GM19395 (cell line): ENCODE measurements around the gene CKB.
"Not testable (repeated sequence)": the region's sequence is repeated elsewhere in the genome, so short reads cannot be mapped to it uniquely, and the experiment has no call there.

Experiments
- ATAC-seq: cut with Tn5 transposase; IDR thresholded peaks from one replicate; pipeline ENCODE4 v1.9.1; 2021; ENCODE audit warnings: mild to moderate bottlenecking, moderate library complexity; ENCODE audit not compliant: unreplicated experiment

Gene CKB

DNA sequence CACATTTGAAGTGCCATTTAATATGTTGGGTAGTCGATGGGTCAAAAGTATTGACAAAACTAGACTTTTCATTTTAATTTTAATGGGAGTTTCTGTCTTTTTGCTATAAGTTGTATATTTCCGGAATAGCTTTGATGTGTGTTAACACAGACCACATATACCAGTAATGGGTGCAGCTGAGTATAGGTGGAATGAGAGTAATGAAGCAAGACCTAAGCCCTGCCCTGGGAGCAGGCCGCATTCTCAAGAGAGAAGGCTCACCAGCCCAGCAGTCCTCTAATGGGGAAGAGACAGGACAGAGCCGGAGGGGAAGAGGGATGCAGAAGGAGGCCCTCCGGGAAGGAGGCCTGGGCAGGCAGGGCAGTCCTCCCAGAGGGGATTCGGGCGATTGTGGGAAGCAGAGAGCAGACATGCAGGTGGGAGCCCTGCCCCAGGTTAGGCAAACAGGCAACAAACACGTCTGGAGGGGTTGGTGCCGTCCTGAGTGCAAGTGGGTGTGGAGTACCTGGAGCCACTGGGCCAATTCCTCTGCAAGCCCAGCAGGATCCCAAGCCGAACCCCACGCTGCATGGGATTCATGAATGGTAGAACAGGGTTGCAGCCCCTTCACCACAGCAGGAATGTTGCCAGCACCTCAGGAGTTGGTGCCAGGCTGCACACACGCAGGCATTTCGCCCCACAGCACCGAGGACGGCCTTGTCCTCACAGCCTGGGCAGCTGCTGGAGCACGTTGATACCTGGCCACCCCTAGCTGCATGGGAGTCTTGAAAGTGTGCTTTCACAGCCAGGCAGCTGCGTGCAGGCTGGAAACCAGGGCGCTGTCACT is 7.8 kb downstream of the CKB start:
- ATAC-seq = no peak

DNA sequence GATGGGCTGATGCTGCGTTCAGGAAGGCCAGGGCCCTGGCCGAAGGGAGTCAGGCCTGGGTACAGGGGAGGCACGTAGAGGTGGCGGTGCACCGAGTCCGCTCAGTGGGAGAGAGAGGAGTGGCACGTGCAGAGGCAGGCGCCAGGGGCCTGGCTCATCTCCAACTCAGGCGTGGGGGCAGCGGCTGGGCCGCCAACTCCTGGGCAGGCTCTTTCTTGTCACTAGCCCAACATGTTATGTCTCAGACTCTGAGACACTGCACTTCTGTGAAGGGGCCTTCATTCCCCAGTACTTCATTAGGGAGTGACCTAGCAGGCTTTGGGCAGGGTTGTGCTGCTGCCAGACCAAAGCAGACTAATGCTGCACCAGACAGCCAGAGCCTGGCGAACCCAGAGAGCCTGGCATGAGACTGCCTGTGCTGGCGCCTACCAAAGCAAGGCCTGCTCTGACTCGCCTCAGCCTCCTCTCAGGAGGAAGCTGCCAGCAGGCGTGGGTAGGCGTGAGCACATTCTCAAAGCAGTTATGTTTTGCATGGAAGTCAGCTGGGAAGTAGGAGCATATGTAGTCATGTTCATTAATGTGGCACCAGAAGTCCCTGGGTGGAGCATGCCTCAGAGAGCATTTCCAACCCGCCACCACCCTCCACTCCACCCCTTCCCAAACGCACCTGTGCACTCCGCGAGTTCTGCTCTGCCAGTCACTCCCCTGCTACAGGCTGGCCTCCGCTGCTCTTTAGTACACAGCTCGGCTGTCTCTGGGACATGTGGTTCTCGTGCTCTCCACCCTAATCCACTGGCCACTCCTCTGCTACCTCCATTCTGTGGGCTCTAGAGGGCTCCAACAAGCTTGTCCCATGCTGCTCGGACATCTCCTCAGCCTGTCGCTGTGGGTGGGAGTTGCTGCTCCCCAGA is 9.7 kb downstream of the CKB start:
- ATAC-seq = no peak

DNA sequence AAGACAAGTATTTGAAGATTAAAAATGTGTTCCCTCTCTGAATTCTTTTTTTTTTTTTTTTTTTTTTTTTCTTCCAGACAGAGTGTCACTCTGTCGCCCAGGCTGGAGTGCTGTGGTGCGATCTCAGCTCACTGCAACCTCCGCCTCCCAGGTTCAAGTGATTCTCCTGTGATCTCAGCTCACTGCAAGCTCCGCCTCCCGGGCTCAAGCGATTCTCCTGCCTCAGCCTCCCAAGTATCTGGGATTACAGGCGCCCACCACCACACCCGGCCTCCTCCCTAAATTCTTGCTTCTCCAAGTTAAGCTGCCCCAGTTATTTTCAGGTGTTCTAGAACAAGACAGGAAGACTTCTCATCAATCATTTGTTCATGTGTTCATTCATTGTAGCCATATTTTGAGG is 10.4 kb downstream of the CKB start:
- not testable (repeated sequence) for ATAC-seq

DNA sequence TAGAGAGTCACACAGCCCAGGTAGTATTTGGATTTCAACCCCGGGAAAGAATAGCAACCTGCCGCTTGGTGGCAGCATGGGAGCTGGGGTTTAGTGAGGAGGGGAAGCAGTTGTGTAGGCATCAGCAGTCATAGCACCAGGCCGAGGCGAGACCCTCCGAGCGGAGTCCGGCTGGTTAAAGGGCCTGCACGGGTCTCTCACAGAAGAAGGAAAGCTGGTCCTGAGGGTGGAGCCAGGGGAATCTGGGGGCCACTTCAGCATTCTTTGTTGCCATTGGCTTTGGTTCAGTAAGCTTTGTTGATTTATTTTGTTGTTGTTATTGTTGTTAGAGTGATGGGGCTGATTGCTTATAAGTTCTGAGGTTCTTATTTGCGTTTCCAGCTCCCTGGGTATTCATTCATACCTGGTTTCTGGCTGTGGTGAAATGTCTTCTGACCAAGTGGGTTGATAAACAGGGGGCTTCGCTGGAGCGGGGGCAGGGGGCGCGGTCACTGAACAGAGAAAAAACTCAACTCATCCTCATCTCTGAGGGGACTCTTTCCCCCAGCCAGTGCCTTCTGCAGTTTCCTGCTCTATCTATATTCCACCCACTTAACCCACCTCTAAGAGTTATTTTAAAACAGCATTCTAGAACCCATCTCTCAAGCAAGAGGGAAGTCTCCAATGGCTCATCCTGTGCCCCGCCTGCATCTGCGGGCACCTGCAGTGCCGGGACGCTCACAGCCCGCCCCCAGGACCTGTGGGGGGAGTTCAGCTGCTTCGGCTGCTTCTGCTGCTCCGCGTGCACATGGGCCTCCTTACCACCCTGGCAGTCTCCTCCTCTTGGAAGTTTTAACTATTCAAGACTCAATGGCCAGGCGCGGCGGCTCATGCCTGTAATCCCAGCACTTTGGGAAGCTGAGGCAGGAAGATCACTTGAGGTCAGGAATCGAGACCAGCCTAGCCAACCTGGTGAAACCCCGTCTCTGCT is 11.6 kb downstream of the CKB start:
- ATAC-seq = no peak

DNA sequence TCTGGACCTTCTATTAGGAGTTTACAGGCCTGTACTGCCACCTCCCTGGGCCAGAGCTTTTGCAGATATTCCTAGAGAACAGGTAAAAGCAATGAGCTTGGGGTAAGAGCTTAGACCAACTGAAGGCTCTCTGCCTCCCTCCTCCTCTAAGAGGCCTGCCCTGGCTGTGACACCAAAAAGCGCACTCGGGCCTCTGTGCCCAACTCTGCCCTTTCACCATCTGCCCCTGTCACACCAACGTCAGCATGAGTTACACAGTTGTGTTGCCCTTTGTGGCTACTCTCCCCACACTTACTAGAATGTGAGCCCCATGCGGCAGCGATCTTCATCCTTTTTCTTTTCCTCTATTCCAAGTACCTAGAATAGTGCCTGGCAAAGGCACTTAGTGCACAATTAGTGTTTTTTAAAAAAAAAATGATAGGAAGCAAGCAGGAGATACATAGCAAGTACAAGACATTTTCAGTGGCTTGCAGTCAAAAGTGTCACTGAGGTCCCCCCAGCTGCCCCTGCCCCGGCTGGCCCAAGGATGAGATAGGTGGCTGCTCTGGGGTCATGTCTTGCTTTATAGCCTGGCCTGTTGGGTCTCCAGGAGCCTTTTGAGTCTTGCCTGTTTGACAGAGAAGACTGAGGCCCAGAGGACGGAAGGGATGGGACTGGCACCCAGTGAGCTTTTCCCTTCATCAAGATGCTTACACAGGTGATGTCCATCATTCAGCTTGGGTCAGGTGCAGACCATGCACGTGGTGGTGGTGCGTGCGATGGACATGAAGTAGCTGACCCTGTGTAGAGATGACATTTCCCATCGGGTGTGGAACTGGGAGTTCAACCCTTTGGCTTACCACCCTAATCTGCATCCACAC is 12.5 kb downstream of the CKB start:
- no peak for ATAC-seq

DNA sequence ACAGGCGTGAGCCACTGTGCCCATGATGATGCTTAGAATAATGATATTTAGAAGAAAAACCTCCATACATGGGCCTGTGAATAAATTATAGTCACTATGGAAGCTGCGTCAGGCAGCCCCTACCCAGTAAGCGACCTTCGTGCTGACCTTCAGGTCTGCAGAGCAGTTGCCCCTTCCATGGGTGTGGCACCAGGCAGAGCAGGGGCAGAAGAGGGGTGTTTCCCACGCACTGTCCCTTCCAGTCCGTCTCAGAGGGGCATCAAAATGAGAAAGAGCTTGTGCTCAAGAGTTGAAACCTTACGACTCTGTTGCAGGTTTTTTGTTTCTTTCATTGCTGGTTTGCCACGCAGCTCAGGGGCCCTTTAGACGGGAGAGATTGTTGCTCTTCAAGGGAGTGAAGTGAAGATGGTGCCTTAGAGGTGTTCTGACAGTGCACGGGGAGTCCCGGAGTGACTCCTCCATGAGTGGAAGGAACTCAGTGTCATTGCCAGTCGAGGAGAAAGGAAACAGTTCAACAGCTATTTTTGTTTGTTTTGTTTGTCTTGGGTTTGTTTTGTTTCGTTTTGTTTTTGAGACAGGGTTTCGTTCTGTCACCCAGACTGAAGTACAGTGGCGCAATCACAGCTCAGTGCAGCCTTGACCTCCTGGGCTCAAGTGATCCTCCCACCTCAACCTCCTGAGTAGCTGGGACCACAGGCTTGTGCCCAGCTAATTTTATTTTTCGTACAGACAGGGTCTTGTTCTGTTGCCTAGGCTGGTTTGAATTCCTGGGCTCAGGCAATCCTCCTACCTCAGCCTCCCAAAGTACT is 13.9 kb downstream of the CKB start:
- no peak for ATAC-seq

DNA sequence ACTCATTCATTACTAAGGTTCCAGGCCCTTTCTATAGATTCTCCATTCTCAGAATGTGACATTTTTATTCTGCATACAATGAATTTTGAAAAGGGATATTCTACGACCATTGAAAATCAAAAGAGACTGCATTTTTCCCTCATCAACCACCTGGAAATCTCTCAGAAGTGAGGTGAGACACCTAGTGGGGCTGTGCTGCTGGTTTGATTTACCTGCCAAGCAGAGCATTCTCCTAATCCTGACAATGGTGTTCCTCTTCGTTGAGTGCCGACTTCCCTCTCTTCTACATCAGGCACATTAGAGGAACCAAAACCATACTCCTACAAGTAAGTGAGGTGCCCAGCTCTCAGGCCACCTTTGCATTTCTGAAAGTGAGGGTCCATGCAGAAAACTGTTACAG is 14.9 kb downstream of the CKB start:
- no peak for ATAC-seq

DNA sequence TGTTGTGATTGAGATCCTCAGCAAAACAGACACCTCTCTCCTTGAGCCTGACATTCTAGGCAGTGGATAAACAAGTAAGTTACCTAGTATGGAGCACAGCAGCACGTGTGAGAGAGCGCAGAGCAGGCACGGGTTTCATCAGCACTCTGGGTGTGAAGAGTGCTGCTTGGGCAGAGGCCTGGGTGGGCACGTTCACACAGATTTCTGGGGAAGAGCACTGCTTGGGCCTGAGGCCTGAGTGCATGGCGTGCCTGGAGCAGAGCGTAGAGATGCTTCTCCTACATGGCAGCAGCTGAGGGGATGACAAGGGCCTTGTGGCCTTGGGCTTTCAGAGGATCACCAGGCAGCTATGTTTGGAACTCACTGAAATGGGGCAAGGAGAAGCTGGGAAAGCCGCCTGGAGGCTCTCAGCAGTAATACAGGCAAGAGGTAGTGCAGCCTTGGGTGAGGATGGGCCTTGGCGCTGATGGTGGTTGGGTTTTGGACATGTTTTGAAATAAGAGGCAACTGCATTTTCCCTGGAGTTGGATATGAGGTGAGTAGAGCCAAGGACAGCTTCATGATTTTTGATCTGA is 17.6 kb downstream of the CKB start:
- no peak for ATAC-seq

DNA sequence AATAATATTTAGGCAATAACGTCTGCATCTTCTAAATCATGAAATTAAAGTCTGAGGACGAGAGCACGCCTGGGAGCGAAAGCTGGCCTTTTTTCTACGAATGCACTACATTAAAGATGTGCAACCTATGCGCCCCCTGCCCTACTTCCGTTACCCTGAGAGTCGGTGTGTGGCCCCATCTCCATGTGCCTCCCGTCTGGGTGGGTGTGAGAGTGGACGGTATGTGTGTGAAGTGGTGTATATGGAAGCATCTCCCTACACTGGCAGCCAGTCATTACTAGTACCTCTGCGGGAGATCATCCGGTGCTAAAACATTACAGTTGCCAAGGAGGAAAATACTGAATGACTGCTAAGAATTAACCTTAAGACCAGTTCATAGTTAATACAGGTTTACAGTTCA is 19.3 kb downstream of the CKB start:
- ATAC-seq = no peak

DNA sequence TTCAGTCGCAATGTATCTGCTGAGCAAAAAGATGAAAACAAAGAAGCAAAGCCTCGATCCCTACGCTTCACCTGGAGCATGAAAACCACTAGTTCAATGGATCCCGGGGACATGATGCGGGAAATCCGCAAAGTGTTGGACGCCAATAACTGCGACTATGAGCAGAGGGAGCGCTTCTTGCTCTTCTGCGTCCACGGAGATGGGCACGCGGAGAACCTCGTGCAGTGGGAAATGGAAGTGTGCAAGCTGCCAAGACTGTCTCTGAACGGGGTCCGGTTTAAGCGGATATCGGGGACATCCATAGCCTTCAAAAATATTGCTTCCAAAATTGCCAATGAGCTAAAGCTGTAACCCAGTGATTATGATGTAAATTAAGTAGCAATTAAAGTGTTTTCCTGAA is 19.8 kb downstream of the CKB start:
- ATAC-seq = no peak

DNA sequence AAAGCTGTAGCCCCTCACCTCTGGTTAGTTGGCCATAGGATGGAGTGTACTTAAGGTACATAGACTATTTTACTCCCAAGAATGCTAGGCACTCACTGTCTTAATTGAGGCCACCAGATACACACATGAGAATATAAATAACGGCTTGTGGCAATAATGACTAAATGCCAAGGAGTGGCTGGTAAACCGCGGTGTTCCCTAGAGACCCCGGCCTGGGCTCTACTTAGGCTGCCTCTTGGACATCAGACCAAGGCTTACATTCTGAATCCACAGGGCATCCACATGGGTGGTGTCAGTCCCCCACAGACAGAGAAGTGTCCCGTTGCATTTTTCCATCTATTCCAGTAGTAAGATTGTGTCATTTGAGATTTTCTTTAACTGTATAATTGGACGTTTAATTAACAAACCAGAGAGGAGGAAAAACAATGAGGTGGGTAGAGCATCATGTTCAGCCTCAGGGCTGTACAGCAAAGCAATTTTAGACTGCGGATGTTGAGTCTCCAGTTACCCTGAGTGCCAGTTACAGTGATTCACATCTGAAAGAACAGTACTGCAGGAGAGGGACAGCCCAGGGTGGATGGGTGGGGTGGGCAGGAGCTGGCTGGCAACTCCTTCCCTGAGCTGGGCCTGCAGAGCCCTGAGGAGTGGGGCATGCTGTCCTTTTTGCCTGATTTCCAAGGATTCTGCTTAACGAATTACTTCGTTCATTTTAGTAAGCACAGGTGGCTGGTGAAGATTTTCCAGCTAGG is 20.5 kb downstream of the CKB start:
- no peak for ATAC-seq

DNA sequence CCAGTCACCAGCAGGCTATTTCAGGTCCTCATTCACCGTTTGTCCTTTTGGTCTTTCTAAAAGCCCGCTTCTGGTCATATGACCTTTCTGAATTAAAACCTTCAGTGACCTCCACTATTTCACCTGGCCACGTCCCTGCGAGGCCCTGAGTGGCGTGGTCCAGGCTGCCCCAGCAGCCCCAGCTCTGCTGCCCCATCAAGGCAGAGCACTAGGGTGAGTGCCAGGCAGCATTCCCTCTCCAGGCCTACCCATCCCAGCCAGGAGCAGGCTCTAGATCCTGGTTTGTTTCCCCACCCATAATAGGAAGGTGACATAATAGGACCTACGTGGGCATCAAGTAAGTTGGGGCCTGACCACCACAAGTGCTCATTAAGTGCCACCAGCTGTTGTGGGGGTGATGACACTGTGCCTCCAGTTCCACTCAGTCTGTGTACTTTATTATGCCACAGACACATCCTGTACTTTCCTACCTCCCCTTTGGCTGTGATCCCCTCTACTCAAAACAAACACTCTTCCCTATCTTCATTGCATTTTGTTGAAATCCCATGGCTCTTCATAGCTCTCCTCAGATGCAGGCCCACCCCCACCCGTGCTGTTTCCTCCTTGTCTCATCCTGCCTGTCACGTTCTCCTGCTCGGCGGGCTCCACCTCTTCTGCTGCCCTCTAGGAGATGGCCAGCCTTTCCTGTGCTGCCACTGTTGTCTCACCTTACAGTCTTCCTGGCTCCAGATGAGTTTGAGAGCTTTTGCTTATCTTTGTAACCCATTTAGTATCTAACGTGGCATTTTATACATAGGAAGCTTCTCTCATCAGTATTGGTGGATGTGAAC is 21.4 kb downstream of the CKB start:
- no peak for ATAC-seq

DNA sequence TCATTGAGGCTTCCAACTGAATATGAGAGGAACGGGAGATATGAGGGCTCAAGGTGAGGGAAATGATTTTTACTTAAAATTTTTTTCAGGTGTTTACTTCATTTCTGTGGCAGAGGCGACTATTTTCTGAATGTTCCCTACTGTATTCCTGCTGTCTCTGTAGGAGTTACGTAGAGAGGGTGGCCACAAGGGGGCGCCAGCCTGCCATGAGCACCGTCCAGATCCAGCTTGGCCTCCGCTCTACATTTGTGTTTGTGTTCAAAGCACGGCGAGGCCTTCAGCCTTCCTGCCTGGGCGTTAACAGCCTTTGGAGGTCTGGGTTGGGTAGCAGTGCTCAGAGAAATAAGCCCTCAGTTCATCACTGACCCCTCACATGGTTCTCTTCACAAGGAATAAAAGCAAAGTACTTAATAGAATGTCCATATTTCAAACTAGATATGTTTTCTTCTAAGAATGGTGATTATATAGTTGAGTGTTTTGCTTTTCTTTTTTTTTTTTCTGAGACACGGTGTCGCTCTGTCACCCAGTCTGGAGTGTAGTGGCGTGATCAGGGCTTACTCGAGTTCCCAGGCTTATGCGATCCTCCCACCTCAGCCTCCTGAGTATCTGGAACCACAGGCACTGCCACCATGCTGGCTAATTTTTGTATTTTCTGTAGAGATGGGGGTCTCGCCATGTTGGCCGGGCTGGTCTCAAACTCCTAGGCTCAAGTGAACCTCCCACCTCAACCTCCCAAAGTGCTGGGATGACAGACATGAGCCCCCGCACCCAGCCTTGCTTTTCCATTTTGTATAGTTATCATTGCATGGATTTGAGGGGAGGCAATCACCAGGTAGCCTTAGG is 22.3 kb downstream of the CKB start:
- ATAC-seq = no peak

DNA sequence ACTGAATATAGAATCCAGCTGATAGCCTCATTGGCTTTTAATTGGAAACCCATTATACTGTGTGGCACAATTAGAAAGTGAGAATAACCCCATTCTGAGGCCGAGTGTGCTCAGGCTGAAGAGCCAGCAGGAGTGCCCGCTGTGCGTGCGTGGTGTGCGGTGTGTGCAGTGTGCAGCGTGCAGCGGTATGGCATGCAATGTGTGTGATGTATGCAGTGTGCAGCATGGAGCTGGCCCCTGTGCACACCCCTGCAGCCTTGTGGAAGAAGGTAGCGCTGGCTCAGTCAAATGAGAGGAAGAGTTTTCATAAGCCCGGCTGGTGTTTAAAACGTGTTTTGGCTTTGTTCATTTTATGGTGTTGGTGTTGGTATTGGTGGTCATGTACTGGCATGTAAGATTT is 22.9 kb downstream of the CKB start:
- no peak for ATAC-seq

DNA sequence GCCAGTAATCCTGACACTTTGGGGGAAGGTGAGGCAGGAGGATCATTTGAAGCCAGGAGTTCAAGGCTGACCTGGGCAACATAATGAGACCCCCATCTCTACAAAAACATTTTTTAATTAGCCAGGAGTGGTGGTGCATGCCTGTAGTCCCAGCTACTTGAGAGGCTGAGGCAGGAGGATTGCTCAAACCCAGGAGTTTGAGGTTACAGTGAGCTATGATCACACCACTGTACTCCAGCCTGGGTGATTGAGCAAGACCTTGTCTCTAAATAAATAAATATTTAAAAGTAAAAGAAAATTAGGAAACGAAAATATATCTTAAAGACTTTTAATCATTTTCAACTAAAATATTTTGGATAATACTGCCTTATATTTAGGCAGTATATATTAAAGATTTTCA is 25.9 kb downstream of the CKB start:
- no peak for ATAC-seq

DNA sequence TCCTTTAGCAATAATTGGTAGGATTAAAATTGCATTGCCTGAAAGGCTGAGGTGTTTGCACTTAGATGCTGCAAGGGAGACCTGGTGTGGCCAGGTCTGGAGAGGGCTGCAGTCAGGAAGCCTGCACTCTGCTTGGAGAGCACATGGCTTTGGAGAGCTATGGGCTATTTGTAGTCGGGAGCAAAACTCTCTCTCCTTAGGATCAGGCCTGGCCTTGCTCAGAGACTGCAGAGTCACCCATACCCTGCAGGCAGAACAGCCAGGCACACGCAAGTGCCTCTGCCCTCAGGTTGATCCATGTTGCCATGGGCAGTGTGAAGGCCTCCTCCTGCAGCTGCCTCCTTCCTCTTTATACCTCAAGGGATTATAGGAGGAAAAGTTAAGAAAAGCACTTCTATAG is 26.8 kb downstream of the CKB start:
- no peak for ATAC-seq
